Measurements from ENCODE around the gene IBTK. TPM values are rescaled to one million over a fixed set of nuclear protein-coding genes. Genes with fewer than 3 reads are reported as not detected.

IBTK gene
- total and polyA plus RNA-seq, 9 donors: 13.3 to 37.4 (median 28.0) TPM

DNA sequence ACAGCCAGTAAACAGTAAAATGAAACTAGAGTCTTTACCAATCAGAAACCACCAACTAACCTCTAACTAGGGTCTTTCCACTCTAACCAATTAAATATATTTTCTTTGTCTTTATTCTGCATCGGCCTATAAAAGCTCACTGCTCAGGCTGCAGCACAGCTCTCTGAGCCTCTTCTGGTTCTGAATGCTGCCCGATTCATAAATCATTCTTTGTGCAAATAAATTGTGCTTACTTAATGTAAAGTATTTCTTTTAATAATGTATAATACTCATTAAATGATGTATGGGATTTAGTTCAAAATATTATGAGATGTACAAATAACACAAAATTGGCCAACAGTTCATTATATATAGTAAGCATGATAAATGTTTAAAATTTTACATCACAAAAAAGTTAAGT lies 7.9 kb downstream of the IBTK start:
- intact Hi-C loops (cut with DNase I): no loop called here
- DNase-seq: no peak
- H3K9me3 ChIP-seq: no peaks in the 10 kb centered on the region
- no peak overlapping the region for H3K27ac ChIP-seq
- 95 to 99% (median 95%) methylated on average over 2 of the region's 2 CpGs for WGBS, 3 donors
- H3K27me3 ChIP-seq: no peaks in the 10 kb centered on the region
- no peaks in the 10 kb centered on the region for H3K36me3 ChIP-seq
- H3K4me3 ChIP-seq: no peak overlapping the region
- TF ChIP-seq, protein P1, sequence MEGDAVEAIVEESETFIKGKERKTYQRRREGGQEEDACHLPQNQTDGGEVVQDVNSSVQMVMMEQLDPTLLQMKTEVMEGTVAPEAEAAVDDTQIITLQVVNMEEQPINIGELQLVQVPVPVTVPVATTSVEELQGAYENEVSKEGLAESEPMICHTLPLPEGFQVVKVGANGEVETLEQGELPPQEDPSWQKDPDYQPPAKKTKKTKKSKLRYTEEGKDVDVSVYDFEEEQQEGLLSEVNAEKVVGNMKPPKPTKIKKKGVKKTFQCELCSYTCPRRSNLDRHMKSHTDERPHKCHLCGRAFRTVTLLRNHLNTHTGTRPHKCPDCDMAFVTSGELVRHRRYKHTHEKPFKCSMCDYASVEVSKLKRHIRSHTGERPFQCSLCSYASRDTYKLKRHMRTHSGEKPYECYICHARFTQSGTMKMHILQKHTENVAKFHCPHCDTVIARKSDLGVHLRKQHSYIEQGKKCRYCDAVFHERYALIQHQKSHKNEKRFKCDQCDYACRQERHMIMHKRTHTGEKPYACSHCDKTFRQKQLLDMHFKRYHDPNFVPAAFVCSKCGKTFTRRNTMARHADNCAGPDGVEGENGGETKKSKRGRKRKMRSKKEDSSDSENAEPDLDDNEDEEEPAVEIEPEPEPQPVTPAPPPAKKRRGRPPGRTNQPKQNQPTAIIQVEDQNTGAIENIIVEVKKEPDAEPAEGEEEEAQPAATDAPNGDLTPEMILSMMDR (IDR thresholded peaks at IDR 0.05): no peak
- no peak for TF ChIP-seq EP300 (IDR thresholded peaks at IDR 0.05)
- no peak for TF ChIP-seq POLR2A (IDR thresholded peaks at IDR 0.05)
- H3K4me1 ChIP-seq (ENCODE audit: insufficient read depth): no peaks in the 10 kb centered on the region

DNA sequence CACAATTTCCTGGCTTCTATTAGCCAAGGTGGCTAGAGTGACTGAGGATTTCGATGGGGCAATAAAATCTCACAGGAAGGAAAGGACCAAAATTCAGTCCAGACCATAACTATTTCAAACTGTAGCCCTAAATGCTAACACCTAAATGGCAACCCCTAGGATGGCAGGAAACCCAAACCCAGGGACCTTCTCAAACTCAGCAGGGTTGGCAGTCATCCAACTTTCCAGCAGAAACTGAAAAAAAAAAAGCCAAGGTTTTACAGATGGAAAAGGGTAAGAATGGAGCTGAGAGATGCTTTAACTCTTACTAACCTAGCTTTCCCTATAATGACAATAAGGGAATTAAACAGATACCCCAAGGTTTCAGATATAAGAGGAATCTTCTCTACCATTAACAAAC lies 10.5 kb downstream of the IBTK start:
- no peak for TF ChIP-seq POLR2A (IDR thresholded peaks at IDR 0.05)
- TF ChIP-seq, protein P1 (IDR thresholded peaks at IDR 0.05): no peak
- no peak for TF ChIP-seq EP300 (IDR thresholded peaks at IDR 0.05)
- H3K4me1 ChIP-seq (ENCODE audit: insufficient read depth): no peaks in the 10 kb centered on the region
- H3K27ac ChIP-seq: no peak overlapping the region
- no peaks in the 10 kb centered on the region for H3K9me3 ChIP-seq
- no peaks in the 10 kb centered on the region for H3K36me3 ChIP-seq
- WGBS, 3 donors: 65 to 68% (median 68%) methylated on average over 1 of the region's 1 CpG
- intact Hi-C loops (cut with DNase I): no loop called here
- no peak overlapping the region for H3K4me3 ChIP-seq
- H3K27me3 ChIP-seq: no peaks in the 10 kb centered on the region
- DNase-seq: no peak

DNA sequence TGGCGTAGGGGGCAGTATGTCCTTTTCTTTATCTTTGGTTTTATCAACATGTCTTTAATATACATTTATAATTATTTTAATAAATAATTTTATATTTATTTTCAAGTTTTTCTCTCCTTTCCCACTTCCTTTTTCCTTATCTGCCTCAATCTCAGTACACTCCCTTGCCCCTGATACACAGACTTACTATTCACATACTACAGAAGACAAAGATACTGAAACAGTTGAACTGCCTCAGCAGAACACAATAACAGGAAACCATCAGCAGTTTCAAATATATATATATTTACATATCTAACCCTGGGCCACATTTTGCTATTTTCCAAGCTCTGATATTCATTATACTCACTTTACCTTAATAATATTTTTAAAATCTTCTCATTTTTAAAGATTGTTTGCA lies 19.8 kb downstream of the IBTK start:
- 55 to 89% (median 84%) methylated on average over 1 of the region's 1 CpG for WGBS, 3 donors
- Histone ChIP-seq H3K36me3 (no peaks in the 10 kb centered on the region), H3K9me3 (no peaks in the 10 kb centered on the region), H3K4me3 (no peak overlapping the region), H3K27me3 (no peaks in the 10 kb centered on the region), H3K27ac (no peak overlapping the region), H3K4me1 (ENCODE audit: insufficient read depth) (no peaks in the 10 kb centered on the region)
- TF ChIP-seq, protein P1 (IDR thresholded peaks at IDR 0.05): no peak
- TF ChIP-seq POLR2A (IDR thresholded peaks at IDR 0.05): no peak
- no peak for TF ChIP-seq EP300 (IDR thresholded peaks at IDR 0.05)
- intact Hi-C loops (cut with DNase I): no loop called here
- DNase-seq: no peak

DNA sequence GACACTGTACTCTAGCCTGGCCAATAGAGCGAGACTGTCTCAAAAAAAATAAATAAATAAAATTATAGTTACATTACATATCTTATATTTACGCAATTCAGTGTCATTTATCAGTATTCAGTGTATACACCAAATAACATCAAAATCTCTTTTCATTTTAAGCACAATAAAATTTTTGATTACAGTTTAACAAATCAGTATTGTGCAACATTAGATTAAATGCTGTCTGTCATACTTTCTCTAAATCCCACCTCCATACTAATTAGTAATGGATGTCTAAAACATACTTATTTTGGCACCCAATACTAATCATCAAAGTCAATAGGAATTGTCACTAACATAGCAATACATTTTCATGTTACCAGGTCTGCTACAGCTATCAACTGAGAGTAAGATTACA lies 27.4 kb downstream of the IBTK start:
- Histone ChIP-seq H3K4me3 (no peak overlapping the region), H3K36me3 (no peaks in the 10 kb centered on the region), H3K27ac (no peak overlapping the region), H3K27me3 (no peaks in the 10 kb centered on the region), H3K4me1 (ENCODE audit: insufficient read depth) (no peaks in the 10 kb centered on the region), H3K9me3 (no peaks in the 10 kb centered on the region)
- no peak for DNase-seq
- TF ChIP-seq, protein P1 (IDR thresholded peaks at IDR 0.05): no peak
- TF ChIP-seq POLR2A (IDR thresholded peaks at IDR 0.05): no peak
- no peak for TF ChIP-seq EP300 (IDR thresholded peaks at IDR 0.05)
- WGBS, 3 donors: 98 to 100% (median 99%) methylated on average over 2 of the region's 2 CpGs
- intact Hi-C loops (cut with DNase I): no loop called here
